HG03460 (cell line): ENCODE data around the gene TGM1.
"Not testable (repeated sequence)": the region's sequence is repeated elsewhere in the genome, so short reads cannot be mapped to it uniquely, and the experiment has no call there.

ENCODE experiments used
- ATAC-seq: cut with Tn5 transposase; IDR thresholded peaks from one replicate; pipeline ENCODE4 v1.9.1; 2021; ENCODE audit not compliant: unreplicated experiment

The TGM1 gene

DNA sequence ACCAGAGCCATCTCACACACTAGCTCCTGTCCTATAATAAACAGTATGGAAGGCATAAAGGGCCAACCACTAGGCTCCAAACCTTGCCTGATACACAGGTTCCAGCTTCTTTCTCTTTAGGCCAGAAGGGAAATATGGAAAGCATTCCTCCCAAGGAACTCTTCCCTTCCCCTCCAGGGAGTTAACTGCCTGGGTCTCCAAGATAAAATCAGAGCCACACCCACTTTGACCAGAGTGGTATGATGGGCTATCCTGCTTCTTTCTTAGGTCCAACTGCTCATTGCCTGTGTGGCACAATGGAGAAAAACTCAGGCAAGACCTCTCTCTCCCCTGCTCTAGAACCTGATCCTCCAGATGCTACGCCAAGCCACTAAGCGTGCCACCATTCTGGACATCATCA, 55.4 kb downstream of the TGM1 start:
- no peak for ATAC-seq

DNA sequence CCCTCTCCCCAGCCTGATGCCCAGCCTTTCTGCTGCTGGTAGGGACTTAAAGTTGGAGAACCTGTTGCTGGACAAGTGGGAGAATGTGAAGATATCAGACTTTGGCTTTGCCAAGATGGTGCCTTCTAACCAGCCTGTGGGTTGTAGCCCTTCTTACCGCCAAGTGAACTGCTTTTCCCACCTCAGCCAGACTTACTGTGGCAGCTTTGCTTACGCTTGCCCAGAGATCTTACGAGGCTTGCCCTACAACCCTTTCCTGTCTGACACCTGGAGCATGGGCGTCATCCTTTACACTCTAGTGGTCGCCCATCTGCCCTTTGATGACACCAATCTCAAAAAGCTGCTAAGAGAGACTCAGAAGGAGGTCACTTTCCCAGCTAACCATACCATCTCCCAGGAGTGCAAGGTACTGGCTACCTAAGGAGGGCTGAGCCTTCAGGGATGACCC, 55.8 kb downstream of the TGM1 start:
- no peak for ATAC-seq

GRCh38 chr14:24206260-24207103, 56.5 kb downstream of the TGM1 start:
- ATAC-seq = no peak

DNA sequence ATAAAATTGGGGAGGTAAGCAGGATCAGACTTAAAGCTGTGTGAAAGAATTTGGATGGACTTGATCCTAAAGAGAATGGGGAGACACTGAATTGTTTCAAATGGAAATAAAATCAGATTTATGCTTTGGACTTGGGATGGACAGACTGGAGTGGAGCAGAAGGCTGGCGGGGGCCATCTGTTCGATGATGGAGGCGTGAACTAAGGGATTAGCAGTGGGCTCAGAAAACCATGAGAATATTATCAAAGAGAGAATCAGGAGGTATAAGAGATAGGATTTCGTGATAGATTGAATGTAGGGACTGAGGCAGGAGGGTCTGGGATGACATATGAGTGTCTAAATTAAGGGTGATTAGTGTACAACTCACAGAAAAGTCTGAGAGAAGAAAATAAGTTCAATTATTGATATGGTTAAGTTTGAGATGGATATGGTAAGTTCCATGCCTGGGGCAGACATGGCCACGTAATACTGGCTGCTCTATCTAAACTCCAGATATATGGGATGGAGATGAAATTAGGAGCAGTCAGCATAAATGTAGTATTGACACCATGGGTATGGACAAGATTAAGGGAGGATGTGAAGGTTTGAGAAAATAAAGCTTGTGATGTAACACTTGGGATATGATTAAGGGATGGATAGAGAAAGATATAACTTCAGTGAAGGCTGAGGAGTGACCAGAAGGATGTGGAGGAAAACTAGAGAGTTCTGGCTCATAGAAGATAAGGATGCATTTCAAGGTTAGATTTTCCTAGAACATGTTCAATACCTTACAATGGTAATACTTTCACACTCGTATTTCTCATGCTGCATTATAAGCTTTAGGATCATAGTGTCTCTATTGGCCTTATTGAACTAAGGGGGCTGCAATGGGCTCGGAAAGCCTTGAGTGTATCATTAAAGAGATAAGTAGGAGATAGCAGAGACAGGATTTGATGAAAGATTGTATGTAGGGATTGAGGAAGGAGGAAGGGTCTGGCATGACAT, 58.5 kb downstream of the TGM1 start:
- no peak for ATAC-seq

- ATAC-seq = not testable (repeated sequence)
Observed at GRCh38 chr14:24203249-24203886, 59.6 kb downstream of the TGM1 start.

GRCh38 chr14:24202538-24202937, 60.4 kb downstream of the TGM1 start:
- ATAC-seq = not testable (repeated sequence)
